Activated CD4-positive, CD25-positive, alpha-beta regulatory T cell (primary cell): ENCODE measurements around the gene HSPA12B.

ENCODE experiments used
- DNase-seq, 4 experiments: peaks; one replicate each; lab custom pipeline; 2025; lab: John Stamatoyannopoulos, UW

Gene HSPA12B

DNA sequence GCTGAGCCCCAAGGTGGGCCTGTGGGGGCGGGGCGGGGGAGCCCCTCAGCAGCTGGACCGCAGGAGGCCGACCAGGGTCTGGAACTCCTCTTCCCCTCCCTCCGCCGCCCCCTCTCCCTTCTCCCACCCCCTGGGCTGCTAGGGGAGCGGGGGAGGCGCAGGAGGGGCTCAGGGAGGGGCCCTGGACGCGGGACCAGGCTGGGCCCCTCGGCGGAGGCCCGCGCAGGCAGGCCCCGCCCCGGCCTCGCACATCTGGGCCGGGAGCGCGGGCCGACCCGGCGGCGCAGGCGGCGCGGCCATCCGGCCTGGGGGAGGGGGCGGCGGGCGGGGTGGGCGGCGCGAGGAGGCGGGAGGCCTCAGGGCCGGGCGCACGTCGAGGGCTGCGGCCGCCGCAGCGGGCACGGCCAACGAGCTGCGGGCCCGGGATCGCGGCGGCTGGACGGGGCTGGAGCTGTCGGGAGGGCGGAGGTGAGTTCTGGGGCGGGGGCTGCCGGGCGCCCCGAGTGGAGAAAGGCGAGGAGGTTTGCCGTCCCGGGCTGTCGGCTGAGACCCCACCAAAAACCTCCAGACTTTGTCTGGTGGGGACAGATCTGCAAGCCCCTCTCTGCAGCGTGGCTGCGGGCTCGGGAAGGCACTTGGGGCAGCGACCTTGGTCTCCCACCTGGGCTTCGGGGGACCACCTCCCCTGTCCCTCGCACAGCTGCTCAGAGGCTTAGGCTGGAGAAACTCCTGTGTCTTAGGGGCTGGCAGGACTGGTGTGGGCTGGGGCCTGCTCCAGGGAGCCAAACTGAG lies at the start of gene HSPA12B:
TSS of gene HSPA12B (plus strand) at position 359 of the 792 bp plus-strand sequence. CDS start 5,990 bp downstream, outside the sequence.
- no peak for DNase-seq

- no peak for DNase-seq
These were observed 47.1 kb upstream of the HSPA12B start for GRCh38 chr20:3685341-3685740.

DNA sequence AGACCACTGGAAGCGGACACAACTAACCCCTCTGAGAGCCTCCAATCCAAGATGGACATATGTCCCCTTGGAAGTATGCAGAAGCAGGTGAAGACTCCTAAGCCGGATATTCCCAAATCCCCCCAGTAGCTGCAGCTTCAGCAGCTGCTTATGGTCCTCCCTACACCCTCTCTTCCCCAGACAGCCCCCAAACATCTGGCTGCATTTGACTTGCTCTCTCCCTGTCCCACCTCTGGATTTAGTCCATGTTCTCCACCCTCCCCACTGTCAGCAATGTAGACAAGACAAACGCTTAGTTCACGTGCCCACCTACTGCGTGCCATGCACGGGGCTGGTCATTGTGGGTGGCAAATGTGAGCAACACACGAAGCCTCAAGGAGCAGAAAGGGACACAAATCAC lies 46.1 kb upstream of the HSPA12B start:
- no peak for DNase-seq

GRCh38 chr20:3686867-3687321 lies 45.6 kb upstream of the HSPA12B start:
- DNase-seq, result no peak

DNA sequence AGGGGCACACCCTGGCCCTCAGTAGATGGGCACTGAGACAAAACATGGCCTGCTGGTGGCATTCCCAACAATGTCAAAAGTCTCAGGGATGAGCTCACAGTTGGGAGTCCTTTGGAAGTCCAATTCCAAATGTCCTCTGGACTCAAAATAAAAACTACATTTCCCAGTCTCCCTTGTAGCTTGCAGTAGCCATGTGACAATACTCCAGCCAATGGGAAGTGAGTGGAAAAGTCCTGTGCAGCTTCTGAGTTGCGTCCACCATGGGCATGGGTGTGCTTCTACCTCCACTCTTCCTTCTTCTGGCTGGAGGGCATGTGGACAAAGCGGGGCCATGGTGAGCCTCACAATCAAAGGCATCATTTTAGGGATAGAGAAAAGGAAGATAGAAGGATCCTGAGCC lies 44.8 kb upstream of the HSPA12B start:
- no peak for DNase-seq

DNA sequence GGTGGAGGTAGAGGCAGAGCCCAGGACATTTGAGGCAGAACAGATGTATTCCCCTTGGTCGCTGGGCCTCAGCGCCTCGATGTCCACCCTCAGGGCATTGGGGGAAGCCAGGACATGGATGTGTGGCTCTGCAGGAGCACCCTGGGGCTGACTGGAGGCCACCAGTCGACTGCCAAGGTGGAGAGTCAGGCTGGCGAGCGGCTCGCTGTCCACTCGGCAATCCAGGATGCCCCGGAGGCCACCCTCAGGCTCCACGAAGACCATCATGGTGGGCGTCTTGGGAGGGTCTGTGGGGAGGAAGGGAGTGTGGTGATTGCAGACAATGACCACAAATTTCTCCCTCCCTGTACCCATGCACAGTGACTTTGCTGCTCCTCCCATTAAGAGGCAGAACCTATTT lies 42.5 kb upstream of the HSPA12B start:
- DNase-seq, result no peak

- DNase-seq, result no peak
These were observed 42.1 kb upstream of the HSPA12B start for GRCh38 chr20:3690413-3690812.

DNA sequence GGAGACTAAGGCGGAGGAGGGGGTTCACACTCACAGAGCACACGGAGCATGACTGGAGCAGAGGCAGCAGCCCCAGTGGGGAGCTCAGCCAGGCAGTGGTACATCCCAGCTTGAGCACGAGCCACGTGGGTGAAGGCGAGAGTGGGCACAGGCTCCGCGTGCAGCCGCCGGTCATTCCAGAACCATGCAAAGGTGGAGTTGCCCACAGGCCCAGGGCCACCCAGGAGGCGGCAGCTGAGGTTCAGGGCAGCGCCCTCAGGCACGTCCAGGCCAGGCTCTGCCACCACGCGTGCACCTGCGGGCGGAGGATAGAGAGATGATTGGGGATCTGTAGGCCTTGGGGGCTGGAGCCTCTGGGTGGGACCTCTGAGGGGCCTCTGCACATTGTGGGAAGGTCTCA lies 41.2 kb upstream of the HSPA12B start:
- no peak for DNase-seq

DNA sequence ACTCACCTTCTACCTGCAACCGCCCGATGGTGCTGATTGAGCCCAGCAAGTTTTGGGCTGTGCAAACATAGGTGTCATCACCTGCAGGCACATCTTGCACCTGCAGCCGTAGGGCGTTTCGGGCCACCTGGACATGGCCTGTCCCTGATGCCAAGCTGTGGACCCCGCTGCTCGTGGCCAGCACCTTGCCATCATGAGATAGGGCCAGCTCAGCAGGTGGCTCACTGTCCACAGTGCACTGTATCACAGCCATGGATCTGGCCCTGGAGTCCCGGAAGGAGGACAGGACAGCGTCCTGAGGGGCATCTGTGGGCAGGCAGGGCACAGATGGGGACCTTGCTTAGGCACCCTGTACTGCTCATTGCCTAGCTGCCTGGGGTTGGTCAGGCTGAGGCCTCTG lies 40.6 kb upstream of the HSPA12B start:
- no peak for DNase-seq

- no peak for DNase-seq
These were observed 39.7 kb upstream of the HSPA12B start for GRCh38 chr20:3692706-3693294.

- DNase-seq, result no peak
These were observed 39.1 kb upstream of the HSPA12B start for GRCh38 chr20:3693376-3693775.

DNA sequence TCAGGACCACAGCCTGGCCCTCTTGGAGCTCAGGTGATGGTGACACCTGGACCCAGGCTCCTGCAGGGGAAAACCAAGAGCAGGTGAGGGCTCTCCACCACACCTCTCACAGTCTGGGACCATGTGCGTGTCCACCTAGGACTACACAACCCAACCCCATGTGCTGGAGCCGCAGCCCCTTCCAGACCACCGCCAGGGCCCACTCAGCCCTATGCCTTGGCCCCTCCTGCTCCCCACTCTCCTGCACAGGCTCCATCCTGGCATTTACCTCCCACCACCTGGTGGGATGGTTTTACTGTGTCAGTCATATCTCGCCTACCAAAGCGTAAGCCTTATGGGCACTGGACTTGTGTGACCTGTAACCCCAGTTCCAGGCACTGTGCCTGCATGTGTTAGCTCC lies 37.6 kb upstream of the HSPA12B start:
- no peak for DNase-seq

- DNase-seq, result no peak
These were observed 36.3 kb upstream of the HSPA12B start for GRCh38 chr20:3696200-3696599.

DNA sequence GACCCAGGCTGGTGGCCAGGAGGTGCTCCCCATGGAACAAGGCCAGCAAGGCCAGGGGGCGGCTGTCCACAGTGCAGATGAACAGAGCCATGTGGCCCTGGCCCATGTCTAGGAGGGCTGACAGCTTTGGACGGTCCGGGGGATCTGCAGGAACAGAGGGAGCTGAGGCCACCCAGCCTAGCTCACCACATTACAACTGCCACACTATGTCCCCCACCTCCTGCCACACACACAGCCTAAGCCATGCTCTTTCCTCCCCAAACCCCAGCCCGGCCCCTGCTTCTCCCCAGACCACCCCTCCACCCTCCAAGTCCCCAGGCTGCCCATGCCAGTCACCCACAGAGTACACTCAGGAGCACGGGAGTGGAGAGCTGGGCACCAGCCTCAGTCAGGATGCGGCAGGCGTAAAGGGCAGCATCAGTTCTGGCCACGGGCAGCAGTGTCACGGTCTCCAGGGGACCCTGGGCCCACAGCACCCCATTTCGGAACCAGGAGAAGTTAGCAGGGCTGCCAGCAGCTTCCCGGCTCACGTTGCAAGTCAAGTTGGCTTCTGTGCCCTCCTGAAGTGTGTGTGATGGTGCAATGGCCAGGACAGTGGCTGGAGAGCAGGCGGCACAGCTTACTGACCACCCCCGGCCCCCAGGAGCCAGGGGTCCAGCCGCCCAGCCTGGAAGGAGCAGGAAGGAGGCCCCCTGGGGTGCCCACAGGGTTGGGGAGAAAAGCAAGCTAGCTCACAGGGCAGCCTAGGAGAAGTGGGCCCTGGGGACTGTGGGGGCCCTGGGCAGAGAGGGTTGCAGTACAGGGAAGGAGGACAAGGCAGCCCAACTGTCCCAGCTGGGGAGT lies 35.5 kb upstream of the HSPA12B start:
- no peak for DNase-seq

DNA sequence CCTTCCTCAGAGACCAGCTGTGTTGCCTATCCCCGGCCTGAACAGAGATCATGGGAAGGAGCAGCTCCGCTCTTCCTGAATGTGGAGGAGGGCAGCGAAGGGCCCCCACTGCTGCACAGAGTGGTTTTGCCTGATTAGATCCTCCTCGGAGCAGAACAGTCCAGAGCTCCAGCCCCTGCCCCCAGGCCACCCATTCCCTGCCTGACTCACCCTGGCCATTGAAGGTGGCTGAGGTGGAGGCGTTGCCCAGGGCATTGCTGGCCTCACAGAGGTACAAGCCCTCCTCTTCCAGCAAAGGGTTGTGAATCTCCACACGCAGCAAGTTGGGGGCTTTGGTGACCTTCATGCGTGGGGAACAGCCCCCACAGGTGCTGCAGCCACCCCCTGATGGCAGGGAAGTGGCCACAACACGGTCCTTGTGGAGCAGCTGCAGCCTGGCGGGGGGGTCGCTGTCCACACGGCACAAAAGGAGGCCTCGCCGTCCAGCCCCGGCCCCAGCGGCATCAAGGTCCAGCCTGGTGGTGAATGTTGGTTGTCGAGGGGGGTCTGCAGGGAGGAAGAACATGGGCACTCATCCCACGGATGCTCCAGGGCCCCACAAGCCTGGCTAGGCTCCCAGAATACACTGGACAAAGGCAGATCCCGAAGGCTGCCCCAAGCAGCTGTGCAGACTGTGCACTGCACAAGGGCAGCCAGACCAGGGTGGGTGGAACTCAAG lies 34.7 kb upstream of the HSPA12B start:
- no peak for DNase-seq

DNA sequence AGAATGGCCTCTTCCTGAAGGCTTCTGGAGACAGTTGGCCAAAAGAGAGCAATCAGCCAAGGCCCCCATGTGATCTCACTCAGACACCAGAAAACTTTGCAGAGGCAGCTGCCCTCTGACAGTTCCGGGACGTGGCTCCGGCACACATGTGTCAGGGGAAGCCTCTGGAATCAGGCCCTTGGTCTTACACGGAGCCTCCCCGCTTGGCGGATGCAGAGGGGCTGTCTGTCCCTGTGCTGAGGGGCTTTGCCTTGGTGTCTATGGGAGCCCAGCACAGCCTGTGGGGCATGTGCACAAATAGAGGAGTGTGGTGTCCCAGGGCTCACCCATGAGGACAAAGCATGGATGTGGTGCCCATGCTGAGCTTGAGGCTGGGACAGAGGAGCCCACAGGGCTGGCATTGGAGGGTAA lies 33.9 kb upstream of the HSPA12B start:
- no peak for DNase-seq

GRCh38 chr20:3699037-3699436 lies 33.4 kb upstream of the HSPA12B start:
- DNase-seq, result no peak

DNA sequence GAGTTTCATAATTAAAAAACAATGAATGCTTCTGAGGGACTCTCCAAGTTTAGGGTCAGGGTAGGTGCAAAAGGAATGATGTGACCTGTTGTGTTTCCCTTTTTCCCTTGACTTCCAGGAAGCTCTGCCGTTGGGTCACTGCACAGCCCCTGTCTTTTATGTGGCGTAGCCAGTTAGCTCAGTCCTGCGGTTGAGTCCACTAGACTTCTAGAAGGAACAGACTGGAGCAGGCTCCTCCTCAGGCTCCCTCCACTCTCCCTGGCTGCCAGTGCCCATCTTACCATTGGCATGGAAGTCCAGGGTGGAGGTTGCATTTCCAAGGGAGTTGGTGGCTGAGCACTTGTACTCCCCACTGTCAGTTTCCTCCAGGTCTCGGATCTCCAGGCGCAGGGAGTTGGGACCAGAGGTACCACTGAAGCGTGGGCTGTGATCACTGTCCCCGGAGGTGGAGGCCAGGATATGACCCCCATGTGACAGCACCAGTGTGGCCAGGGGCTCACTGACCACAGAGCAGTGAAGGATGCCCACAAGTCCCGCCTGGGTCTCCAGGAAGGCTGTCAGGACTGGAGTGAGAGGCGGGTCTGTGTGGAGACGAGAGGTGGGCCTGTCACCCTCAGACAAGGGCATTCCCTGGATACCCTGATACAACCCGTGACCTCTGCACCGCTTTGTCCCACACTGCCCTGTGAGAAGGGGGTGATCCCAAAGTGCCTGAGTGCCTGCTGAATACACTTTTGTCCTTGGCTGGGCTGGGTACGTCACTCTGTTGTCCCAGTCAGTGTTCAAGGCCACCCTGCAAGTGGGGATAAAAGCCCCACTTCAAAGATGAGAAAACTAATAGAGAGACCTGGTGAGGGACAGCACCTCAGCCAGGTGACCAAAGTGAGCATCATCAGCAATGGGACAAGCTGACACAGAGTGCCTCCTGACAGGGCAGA lies 31.2 kb upstream of the HSPA12B start:
- no peak for DNase-seq

DNA sequence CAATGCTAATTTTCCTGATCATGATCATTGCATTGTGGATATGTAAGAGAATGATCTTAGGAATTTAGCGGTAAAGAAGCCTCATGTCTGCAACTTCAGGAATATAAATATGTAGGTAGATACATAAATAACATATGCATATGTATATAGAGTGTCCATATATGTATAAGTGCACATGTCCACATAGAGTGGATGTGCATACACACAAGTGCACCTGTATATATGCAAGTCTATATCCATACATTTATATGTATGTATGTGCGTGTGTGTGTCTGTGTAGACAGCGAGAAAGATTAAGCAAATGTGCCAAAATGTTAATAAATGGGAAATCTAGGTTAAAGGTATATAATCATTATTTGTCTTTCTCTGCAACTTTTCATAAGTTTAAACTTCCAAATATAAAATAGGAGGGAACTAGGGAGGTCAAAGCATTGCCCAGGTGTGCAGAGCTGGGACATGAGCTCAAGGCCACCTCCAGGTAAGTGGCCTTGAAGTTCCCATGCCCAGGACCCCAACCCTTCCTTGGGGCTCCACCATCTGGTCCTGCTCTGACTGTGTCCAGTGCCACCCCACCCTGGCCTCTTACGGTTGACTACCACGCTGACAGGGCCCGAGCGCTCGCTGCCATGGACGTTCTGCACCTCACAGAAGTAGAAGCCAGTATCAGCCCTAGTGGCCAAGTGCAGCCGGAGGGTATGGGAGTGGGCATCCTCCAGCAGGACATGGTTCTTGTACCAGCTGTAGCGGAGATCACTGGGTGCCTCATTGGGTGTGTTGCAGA lies 29.7 kb upstream of the HSPA12B start:
- no peak for DNase-seq

GRCh38 chr20:3704087-3704486 lies 28.4 kb upstream of the HSPA12B start:
- DNase-seq, result no peak
